Stomach (tissue), 9 donors: ENCODE data around the gene HDLBP. TPM values are rescaled to one million over a fixed set of nuclear protein-coding genes. Genes with fewer than 3 reads are reported as not detected.
A peak's percentile ranks its signal among the peaks of the same experiment; 100 is the strongest.

Experiments
- DNase-seq, 2 donors: peaks; one replicate each; pipeline versions ENCODE4 v3.0.0 to v3.0.0-alpha.2; 2013 to 2019
- H3K27ac ChIP-seq, 5 donors: fragments of 200-600 bp in 4 of 5; sonication (generic) in 4 of 5; one replicate each; pipeline ENCODE4 v1.5.1; 2013 to 2019; ENCODE audit warnings: mild to moderate bottlenecking in 1 of 5, moderate library complexity in 1 of 5
- H3K27me3 ChIP-seq, 3 donors: fragments of 200-600 bp; sonication (generic); one replicate each; pipeline ENCODE4 v1.5.1; 2017 to 2019; ENCODE audit warnings: mixed run types in 1 of 3
- H3K36me3 ChIP-seq, 4 donors: fragments of 200-600 bp; sonication (generic); 1 replicate in 3 of 4; 2 replicates in 1 of 4; pipeline ENCODE4 v1.5.1; 2016 to 2019
- H3K4me1 ChIP-seq, 4 donors: fragments of 200-600 bp; sonication (generic); one replicate each; pipeline ENCODE4 v1.5.1; 2016 to 2019
- H3K4me3 ChIP-seq, 4 donors: fragments of 200-600 bp; sonication (generic) in 3 of 4; one replicate each; pipeline ENCODE4 v1.5.1; 2016 to 2019; ENCODE audit warnings: mild to moderate bottlenecking in 1 of 4
- H3K9me3 ChIP-seq, 4 donors: fragments of 200-600 bp; sonication (generic); one replicate each; pipeline ENCODE4 v1.5.1; 2016 to 2019
- EP300 ChIP-seq: sonication (generic); formaldehyde crosslinking; IDR thresholded peaks from one replicate; pipeline ENCODE4 v1.6.1; 2017; ENCODE audit warnings: antibody characterized with exemption
- POLR2A ChIP-seq, 4 donors: fragments of 450-650 bp; IDR thresholded peaks; one replicate each; pipeline ENCODE4 v1.6.1; 2016; ENCODE audit warnings: antibody characterized with exemption in 4 of 4, control low read depth in 2 of 4, mild to moderate bottlenecking in 1 of 4, moderate library complexity in 1 of 4
- POLR2AphosphoS5 ChIP-seq, 3 donors: sonication (generic); formaldehyde crosslinking; IDR thresholded peaks; one replicate each; pipeline ENCODE4 v1.6.1; 2016; ENCODE audit warnings: antibody characterized with exemption in 3 of 3
- WGBS, 5 donors: extraction: QIAGEN DNeasy Blood & Tissue Kit in 3 of 5; methylation state at CpG; one replicate each; pipeline versions ENCODE4 v1.1.5 to v1.1.7; 2013 to 2018; 5-methylcytosine and 5-hydroxymethylcytosine counted together
- intact Hi-C: fragments of 100-400 bp; cut with DNase I; formaldehyde crosslinking; loops from one replicate; pipeline ENCODE4 v1.15.1; 2023; ENCODE audit warnings: low total_unique reads
- polyA plus RNA-seq, 3 donors: library from polyadenylated mRNA; stranded (reverse); fragments of 200-250 nt; gene quantifications; one replicate each; pipeline ENCODE4 v1.2.3, GENCODE V29; 2013
- total RNA-seq, 5 donors: library from RNA; depleted of rRNA; stranded (reverse); fragments of >200 nt; gene quantifications; one replicate each; pipeline versions ENCODE4 v1.1.0 to v1.2.3, GENCODE V29; 2014 to 2016
- TF ChIP-seq, protein P1 (sequence below), 7 experiments: fragments of 450-650 bp in 4 of 7; fragments of 200-600 bp in 3 of 7; sonication (generic) in 3 of 7; IDR thresholded peaks; one replicate each; pipeline ENCODE4 v1.5.1; 2016 to 2019; ENCODE audit warnings: antibody characterized with exemption in 7 of 7, control low read depth in 2 of 7, mild to moderate bottlenecking in 1 of 7
- donor health status: healthy with polysubstance abuse.
- donor health status: Bipolar disorder and iron deficiency.
- donor health status: healthy.

The HDLBP gene
- total and polyA plus RNA-seq, 8 donors: 171 to 752 (median 397) TPM

GRCh38 chr2:241219856-241220356 is 95.6 kb downstream of the HDLBP start:
- no peak overlapping the region for H3K4me3 ChIP-seq
- peaks cover 16 to 40% (median 32%) of the 10 kb centered on the region in 4 donors for H3K4me1 ChIP-seq
- H3K27me3 ChIP-seq: no peaks in the 10 kb centered on the region
- H3K9me3 ChIP-seq: no peaks in the 10 kb centered on the region
- no peak for DNase-seq
- no peak for TF ChIP-seq EP300
- TF ChIP-seq POLR2AphosphoS5 (IDR thresholded peaks at IDR 0.05): no peak
- WGBS, 5 donors: 85 to 89% (median 87%) methylated on average over 6 of the region's 6 CpGs
- no peak overlapping the region for H3K27ac ChIP-seq
- intact Hi-C loops: no loop called here
- peaks cover 0 to 1% (median 0%) of the 10 kb centered on the region in 4 donors for H3K36me3 ChIP-seq

DNA sequence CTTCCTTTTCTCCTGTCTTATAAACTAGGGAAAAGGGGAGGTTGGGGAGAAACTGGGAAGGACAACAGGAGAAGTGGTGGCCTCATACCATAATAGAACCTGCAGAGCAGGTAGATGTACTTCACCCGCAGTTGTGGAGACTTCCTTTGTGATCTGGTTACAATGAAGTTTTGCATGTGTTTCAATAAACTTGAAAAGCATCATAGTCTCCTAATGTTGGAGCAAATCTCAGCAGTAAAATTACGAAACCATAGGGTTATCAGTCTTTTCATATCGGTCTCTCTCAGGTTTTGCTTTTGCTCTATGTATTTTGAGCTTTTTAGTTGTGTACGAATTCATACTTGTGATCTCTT is 96.5 kb downstream of the HDLBP start:
- Histone ChIP-seq H3K36me3 (no peaks in the 10 kb centered on the region), H3K4me1 (peaks cover 9 to 31% (median 24%) of the 10 kb centered on the region in 4 donors), H3K9me3 (no peaks in the 10 kb centered on the region), H3K27ac (no peak overlapping the region), H3K4me3 (peak overlapping the region; percentile 59 to 83 (median 66)), H3K27me3 (no peaks in the 10 kb centered on the region)
- TF ChIP-seq EP300 (no peak), POLR2AphosphoS5 (IDR thresholded peaks at IDR 0.05) (no peak), POLR2A (IDR thresholded peaks at IDR 0.05) (no peak)
- TF ChIP-seq, protein P1, sequence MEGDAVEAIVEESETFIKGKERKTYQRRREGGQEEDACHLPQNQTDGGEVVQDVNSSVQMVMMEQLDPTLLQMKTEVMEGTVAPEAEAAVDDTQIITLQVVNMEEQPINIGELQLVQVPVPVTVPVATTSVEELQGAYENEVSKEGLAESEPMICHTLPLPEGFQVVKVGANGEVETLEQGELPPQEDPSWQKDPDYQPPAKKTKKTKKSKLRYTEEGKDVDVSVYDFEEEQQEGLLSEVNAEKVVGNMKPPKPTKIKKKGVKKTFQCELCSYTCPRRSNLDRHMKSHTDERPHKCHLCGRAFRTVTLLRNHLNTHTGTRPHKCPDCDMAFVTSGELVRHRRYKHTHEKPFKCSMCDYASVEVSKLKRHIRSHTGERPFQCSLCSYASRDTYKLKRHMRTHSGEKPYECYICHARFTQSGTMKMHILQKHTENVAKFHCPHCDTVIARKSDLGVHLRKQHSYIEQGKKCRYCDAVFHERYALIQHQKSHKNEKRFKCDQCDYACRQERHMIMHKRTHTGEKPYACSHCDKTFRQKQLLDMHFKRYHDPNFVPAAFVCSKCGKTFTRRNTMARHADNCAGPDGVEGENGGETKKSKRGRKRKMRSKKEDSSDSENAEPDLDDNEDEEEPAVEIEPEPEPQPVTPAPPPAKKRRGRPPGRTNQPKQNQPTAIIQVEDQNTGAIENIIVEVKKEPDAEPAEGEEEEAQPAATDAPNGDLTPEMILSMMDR (IDR thresholded peaks at IDR 0.05): no peak
- intact Hi-C loops: no loop called here
- 38 to 51% (median 45%) methylated on average over 4 of the region's 4 CpGs for WGBS, 5 donors
- no peak for DNase-seq

- peak; percentile 55 to 83 for DNase-seq
- peak overlapping the region; percentile 59 to 83 (median 66) for H3K4me3 ChIP-seq
- H3K36me3 ChIP-seq: no peaks in the 10 kb centered on the region
- no peaks in the 10 kb centered on the region for H3K27me3 ChIP-seq
- H3K9me3 ChIP-seq: no peaks in the 10 kb centered on the region
- H3K4me1 ChIP-seq: peaks cover 9 to 25% (median 20%) of the 10 kb centered on the region in 4 donors
- peak overlapping the region; percentile 8 to 81 (median 56) for H3K27ac ChIP-seq
- no peak for TF ChIP-seq EP300
- TF ChIP-seq POLR2A (IDR thresholded peaks at IDR 0.05): no peak
- TF ChIP-seq, protein P1 (IDR thresholded peaks at IDR 0.05): peak in 3 of 7 experiments; percentile 5 to 15 (median 11)
- TF ChIP-seq POLR2AphosphoS5 (IDR thresholded peaks at IDR 0.05): no peak
- intact Hi-C loops: no loop called here
- 1 to 2% (median 2%) methylated on average over 26 to 70 of the region's 83 CpGs for WGBS, 5 donors
Measured at GRCh38 chr2:241218131-241219029, 97.1 kb downstream of the HDLBP start.

GRCh38 chr2:241217320-241218031 is 98.0 kb downstream of the HDLBP start:
- Histone ChIP-seq H3K9me3 (no peaks in the 10 kb centered on the region), H3K4me3 (peak overlapping the region; percentile 47 to 58 (median 49)), H3K27me3 (no peaks in the 10 kb centered on the region), H3K27ac (peak overlapping the region; percentile 81 to 90 (median 85)), H3K4me1 (peaks cover 9 to 22% (median 19%) of the 10 kb centered on the region in 4 donors), H3K36me3 (no peaks in the 10 kb centered on the region)
- intact Hi-C loops: no loop called here
- DNase-seq: peak; percentile 72 to 92
- WGBS, 5 donors: 0 to 5% (median 2%) methylated on average over 12 to 69 of the region's 77 CpGs
- TF ChIP-seq POLR2A (IDR thresholded peaks at IDR 0.05) (no peak), POLR2AphosphoS5 (IDR thresholded peaks at IDR 0.05) (peak in 2 of 3 donors; percentile 8 to 35)

- no peak overlapping the region for H3K4me3 ChIP-seq
- WGBS, 5 donors: 53 to 67% (median 59%) methylated on average over 13 to 14 of the region's 14 CpGs
- intact Hi-C loops: no loop called here
- H3K36me3 ChIP-seq: no peaks in the 10 kb centered on the region
- peaks cover 9 to 22% (median 19%) of the 10 kb centered on the region in 4 donors for H3K4me1 ChIP-seq
- no peak for DNase-seq
- no peak overlapping the region for H3K27ac ChIP-seq
- no peaks in the 10 kb centered on the region for H3K9me3 ChIP-seq
- H3K27me3 ChIP-seq: no peaks in the 10 kb centered on the region
- TF ChIP-seq POLR2AphosphoS5 (IDR thresholded peaks at IDR 0.05): no peak
- no peak for TF ChIP-seq EP300
- TF ChIP-seq, protein P1 (IDR thresholded peaks at IDR 0.05): no peak
- no peak for TF ChIP-seq POLR2A (IDR thresholded peaks at IDR 0.05)
Measured at GRCh38 chr2:241216211-241216761, 99.2 kb downstream of the HDLBP start.
